Measurements from ENCODE around the gene KRT83.
"Not testable (repeated sequence)": the region's sequence is repeated elsewhere in the genome, so short reads cannot be mapped to it uniquely, and the experiment has no call there.

KRT83 gene

DNA sequence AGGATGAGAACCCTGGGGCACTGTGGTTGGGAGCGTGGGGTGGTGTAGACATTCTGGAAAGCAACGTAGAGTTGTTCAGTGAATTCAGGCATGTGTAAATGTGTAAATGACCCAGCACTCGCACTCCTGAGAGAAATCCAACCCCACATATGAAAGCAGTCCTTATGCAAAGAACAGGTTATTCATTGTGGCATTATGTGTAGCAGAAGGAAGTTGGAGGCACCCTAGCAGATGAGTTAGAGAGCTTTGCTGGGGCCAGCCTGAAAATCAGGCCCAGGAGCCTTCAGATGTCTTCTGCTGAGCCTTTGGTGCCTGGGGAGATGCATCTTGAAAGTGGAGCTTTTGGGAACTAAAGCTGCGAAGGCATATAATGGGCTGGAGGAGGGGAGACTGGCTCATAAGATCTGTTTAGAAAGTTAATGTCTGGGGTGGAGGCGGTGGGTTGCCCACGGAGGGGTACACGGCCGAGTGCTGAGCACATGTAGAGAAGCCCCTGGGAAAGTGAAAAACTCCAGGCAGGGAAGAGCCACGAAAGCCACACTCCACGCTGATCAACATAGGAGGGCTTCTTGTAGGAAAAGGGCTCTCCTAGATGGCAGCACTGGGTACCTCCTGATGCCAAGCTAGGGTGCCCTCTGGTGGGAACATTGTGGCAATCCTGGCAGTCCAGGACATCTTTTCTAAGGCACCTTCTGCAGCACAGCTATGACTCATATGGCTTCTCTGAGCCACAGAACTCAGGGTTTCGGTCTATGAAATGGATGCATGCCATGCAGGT is 6.0 kb upstream of the KRT83 start:
- TF ChIP-seq POLR2AphosphoS5 (IDR thresholded peaks at IDR 0.05; ENCODE audit: low read depth, low read length) = no peak
- no peak for TF ChIP-seq POLR2A (IDR thresholded peaks at IDR 0.05; ENCODE audit: low read depth, low read length)
- no peak for TF ChIP-seq TAF1 (IDR thresholded peaks at IDR 0.05; ENCODE audit: borderline replicate concordance, low read depth, low read length)
- FAIRE-seq (peak; percentile 84), DNase-seq (ENCODE audit: insufficient read length) (peak; percentile 70)

- no peak for FAIRE-seq
Observed at GRCh38 chr12:52324153-52324444, 2.9 kb upstream of the KRT83 start.

DNA sequence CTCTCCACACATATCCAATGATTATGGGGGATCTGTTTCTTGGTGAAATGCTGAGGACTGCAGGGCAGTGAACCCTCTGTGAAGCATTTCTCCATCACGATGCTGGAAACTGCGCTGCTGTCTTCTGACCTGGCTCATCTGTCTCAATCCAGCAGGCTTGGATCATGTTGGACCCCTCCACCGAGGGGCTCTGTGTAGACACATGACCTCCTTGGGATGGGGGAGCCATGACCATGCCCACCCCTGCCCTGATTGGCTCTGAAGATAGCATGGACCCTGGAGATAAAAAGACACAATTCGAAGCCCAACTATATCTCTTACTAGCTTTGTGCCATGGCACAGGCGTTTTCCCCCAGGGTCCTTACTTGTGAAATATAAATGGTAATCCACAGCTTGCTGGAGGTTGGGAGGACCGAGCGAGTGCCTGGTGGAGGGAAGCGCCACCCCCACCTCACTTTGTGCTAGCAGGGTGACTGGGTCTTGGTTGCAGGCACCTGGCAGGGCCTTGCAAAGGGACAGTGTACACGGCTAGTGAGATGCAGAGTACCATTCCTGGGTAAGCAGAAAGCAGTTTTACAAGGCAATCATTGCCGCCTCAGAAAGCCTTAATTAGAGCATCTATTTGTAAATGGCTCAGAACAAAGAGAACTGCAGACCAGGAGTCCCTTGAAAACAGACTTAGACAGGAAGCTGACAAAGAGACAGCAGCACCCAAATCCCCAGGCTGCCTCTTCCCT is 2.4 kb upstream of the KRT83 start:
- no peak for DNase-seq (ENCODE audit: insufficient read length)
- FAIRE-seq = no peak
- TF ChIP-seq POLR2A (IDR thresholded peaks at IDR 0.05; ENCODE audit: low read depth, low read length) = no peak
- TF ChIP-seq POLR2AphosphoS5 (IDR thresholded peaks at IDR 0.05; ENCODE audit: low read depth, low read length) = no peak
- no peak for TF ChIP-seq TAF1 (IDR thresholded peaks at IDR 0.05; ENCODE audit: borderline replicate concordance, low read depth, low read length)

More at GRCh38 chr12:52324153-52324444, 2.9 kb upstream of the KRT83 start:
- no peak for DNase-seq (ENCODE audit: insufficient read length)
- TF ChIP-seq POLR2AphosphoS5 (IDR thresholded peaks at IDR 0.05; ENCODE audit: low read depth, low read length) (no peak), TAF1 (IDR thresholded peaks at IDR 0.05; ENCODE audit: borderline replicate concordance, low read depth, low read length) (no peak), POLR2A (IDR thresholded peaks at IDR 0.05; ENCODE audit: low read depth, low read length) (no peak)

DNA sequence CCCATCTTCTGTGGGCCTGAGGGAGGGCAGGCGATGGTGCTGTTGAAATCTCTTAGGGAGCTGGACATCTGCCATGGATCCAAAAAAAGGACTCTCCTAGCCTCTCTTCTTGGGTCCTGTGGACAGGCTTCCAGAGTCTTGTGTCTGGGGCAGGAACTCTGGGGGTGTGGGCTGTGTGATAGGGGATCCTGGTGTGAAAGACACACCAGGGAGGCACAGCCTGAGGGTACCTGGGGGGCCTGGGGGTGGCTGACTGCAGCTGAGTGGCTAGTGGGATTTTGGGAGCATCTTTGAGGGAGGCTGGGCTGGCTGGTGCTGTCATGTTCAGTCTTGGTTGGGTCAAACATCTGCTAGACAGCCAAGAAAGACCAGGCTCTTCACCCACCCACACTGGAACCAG is 1.8 kb upstream of the KRT83 start:
- TF ChIP-seq POLR2AphosphoS5 (IDR thresholded peaks at IDR 0.05; ENCODE audit: low read depth, low read length) (no peak), POLR2A (IDR thresholded peaks at IDR 0.05; ENCODE audit: low read depth, low read length) (no peak), TAF1 (IDR thresholded peaks at IDR 0.05; ENCODE audit: borderline replicate concordance, low read depth, low read length) (no peak)
- DNase-seq (ENCODE audit: insufficient read length) = no peak
- no peak for FAIRE-seq

DNA sequence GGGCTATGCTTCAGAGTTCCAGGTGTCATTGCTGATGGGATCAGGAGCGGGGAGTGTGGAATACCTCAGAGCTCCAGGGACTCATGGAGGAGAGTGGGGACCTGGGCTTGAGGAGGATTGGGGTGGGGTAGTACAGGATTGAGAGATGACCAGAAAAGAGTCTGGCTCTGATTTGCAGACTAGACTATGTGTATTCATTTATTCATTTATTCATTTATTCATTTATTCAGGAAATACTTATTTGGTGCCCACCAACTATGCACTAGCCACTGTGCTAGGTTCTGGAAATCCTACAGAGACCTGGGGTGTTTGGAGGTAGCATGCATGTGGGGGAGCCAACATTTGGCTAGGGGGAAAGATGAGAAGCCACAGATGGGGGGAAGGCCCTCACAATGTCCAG is 871 bp upstream of the KRT83 start:
- FAIRE-seq (no peak), DNase-seq (ENCODE audit: insufficient read length) (no peak)
- TF ChIP-seq POLR2AphosphoS5 (IDR thresholded peaks at IDR 0.05; ENCODE audit: low read depth, low read length) (no peak), TAF1 (IDR thresholded peaks at IDR 0.05; ENCODE audit: borderline replicate concordance, low read depth, low read length) (no peak), POLR2A (IDR thresholded peaks at IDR 0.05; ENCODE audit: low read depth, low read length) (no peak)

DNA sequence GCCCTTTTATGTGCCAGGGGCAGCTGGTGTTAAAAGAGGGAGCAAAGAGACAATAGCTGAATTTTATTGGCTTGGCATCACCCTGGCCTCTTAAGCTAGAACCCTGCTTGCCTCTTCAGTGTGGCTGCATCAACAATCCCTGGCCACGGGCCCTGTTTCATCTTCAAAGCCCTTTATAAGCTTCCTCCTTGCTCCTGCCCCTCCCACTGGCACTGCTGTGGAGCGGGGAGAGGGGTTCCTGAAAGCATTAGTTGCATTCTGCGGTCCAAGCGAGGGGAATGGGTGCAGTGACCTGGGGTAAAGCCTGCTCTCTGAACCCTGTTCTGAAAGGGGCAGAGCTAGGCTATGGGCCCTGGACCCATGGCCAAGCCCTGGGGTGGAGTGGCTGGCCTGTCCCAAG is 220 bp upstream of the KRT83 start:
- no peak for FAIRE-seq
- TF ChIP-seq POLR2AphosphoS5 (IDR thresholded peaks at IDR 0.05; ENCODE audit: low read depth, low read length) (no peak), TAF1 (IDR thresholded peaks at IDR 0.05; ENCODE audit: borderline replicate concordance, low read depth, low read length) (no peak), POLR2A (IDR thresholded peaks at IDR 0.05; ENCODE audit: low read depth, low read length) (no peak)
- no peak for DNase-seq (ENCODE audit: insufficient read length)

DNA sequence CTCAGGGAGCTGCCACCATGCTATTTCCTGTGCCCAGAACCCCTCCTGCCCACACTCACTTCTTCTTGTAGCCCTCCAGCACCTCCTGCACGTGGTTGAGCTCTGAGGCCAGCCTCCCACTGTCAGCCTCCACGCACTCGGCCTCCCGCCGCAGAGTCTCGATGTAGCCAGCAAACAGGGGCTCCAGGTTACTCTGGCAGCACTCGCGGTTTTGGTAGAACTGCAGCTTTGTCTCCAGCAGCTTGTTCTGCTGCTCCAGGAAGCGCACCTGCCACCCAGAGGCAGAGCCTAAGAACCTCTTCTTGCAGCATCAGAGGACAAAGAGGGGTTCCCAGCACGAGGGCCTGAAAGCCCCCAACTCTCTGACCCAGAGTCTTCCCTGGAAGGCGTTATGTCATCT is 2.1 kb downstream of the KRT83 start:
- DNase-seq (ENCODE audit: insufficient read length) (no peak), FAIRE-seq (no peak)
- no peak for TF ChIP-seq TAF1 (IDR thresholded peaks at IDR 0.05; ENCODE audit: borderline replicate concordance, low read depth, low read length)
- no peak for TF ChIP-seq POLR2AphosphoS5 (IDR thresholded peaks at IDR 0.05; ENCODE audit: low read depth, low read length)
- no peak for TF ChIP-seq POLR2A (IDR thresholded peaks at IDR 0.05; ENCODE audit: low read depth, low read length)

DNA sequence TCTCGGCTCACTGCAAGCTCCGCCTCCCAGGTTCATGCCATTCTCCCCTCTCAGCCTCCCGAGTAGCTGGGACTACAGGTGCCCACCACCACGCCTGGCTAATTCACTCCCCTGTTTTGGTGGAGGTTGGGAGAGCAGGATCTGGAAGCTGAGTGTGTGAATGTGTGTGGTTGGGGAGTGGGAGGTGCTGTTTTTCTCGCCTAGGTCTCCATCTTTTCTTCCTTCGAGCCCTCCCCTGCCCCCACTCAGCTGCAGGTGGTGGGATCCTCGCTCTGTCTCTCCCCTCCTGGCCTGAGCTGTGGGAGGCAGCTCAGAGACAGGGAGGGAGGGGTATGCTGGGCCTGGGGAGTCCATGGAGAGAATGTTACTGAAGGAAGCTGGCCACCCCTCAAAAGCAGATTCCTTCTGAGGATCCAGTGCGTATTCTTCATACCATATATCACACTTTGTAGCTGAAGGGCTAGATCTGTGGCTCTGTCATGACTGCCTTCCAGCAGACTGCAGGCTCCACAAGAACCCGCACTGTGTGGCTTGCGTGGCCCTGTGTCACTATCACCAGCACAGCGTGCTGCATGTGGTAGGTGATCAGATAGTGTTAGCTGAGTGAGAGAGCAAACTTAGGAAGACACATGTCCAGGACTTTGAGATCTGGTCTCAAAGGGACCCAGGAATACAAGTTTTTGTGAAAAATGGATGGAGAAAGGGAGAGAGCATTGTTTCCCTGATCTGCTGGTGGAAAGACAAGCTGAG is 2.8 kb downstream of the KRT83 start:
- TF ChIP-seq POLR2AphosphoS5 (IDR thresholded peaks at IDR 0.05; ENCODE audit: low read depth, low read length) (no peak), POLR2A (IDR thresholded peaks at IDR 0.05; ENCODE audit: low read depth, low read length) (no peak), TAF1 (IDR thresholded peaks at IDR 0.05; ENCODE audit: borderline replicate concordance, low read depth, low read length) (no peak)
- no peak for FAIRE-seq
- DNase-seq (ENCODE audit: insufficient read length) = no peak

- TF ChIP-seq POLR2A (IDR thresholded peaks at IDR 0.05; ENCODE audit: low read depth, low read length) = no peak
- TF ChIP-seq TAF1 (IDR thresholded peaks at IDR 0.05; ENCODE audit: borderline replicate concordance, low read depth, low read length) = no peak
- no peak for TF ChIP-seq POLR2AphosphoS5 (IDR thresholded peaks at IDR 0.05; ENCODE audit: low read depth, low read length)
- DNase-seq (ENCODE audit: insufficient read length) (no peak), FAIRE-seq (no peak)
Observed at GRCh38 chr12:52317468-52318052, 3.6 kb downstream of the KRT83 start.

DNA sequence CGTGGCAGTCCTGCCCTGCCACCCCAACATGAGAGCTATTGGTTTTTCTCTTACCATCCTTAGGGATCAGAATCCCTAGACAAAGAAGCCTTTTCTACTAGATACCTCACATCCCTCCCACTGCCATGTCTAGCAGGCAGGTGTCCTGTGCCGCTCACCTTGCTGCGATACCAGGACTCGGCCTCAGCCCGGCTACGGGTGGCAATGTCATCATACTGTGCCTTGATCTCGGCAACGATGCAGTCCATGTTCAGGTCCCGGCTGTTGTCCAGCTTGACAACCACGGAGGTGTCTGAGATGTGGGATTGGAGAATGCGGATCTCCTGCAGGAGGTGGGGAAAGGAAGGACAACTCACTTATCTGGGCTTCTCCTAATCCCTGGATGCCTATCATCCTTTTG is 4.5 kb downstream of the KRT83 start:
- no peak for TF ChIP-seq POLR2AphosphoS5 (IDR thresholded peaks at IDR 0.05; ENCODE audit: low read depth, low read length)
- no peak for FAIRE-seq

GRCh38 chr12:52316290-52316689 is 4.9 kb downstream of the KRT83 start:
- TF ChIP-seq POLR2AphosphoS5 (IDR thresholded peaks at IDR 0.05; ENCODE audit: low read depth, low read length) (no peak), TAF1 (IDR thresholded peaks at IDR 0.05; ENCODE audit: borderline replicate concordance, low read depth, low read length) (no peak), POLR2A (IDR thresholded peaks at IDR 0.05; ENCODE audit: low read depth, low read length) (no peak)
- FAIRE-seq (no peak), DNase-seq (ENCODE audit: insufficient read length) (no peak)

More for the DNA sequence above, 4.5 kb downstream of the KRT83 start:
- DNase-seq (ENCODE audit: insufficient read length) = no peak

DNA sequence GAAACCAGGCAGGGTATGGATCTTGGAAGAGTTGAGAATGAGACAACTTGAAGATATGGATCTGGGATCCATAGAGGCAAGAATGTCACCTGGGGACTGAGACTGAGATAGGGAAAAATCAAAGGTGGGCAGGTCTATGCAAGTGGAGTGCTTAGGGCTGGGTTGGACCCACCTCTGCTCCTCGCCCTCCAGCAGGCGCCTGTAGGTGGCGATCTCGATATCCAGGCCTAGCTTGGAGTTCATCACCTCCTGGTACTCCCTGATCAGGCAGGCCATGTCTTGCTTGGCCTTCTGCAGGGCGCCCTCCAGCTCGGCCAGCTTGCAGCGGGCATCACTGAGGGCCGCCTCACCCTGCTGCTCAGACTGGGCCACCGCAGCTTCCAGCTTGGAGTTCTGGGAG is 5.5 kb downstream of the KRT83 start:
- not testable (repeated sequence) for FAIRE-seq; DNase-seq (ENCODE audit: insufficient read length)
